Suprapubic skin (tissue), 4 donors: ENCODE measurements around the gene NPAS3. TPM values are rescaled to one million over a fixed set of nuclear protein-coding genes. Genes with fewer than 3 reads are reported as not detected.

Experiments
- DNase-seq, 2 donors: peaks; one replicate each; pipeline ENCODE4 v3.0.0-alpha.2; 2019; ENCODE audit warnings: low spot score in 2 of 2
- H3K27ac ChIP-seq: fragments of 200-600 bp; sonication (generic); one replicate; pipeline ENCODE4 v1.5.1; 2019
- H3K27me3 ChIP-seq: fragments of 200-600 bp; sonication (generic); one replicate; pipeline ENCODE4 v1.5.1; 2019
- H3K36me3 ChIP-seq: fragments of 200-600 bp; sonication (generic); one replicate; pipeline ENCODE4 v1.5.1; 2019
- H3K4me1 ChIP-seq: fragments of 200-600 bp; sonication (generic); one replicate; pipeline ENCODE4 v1.5.1; 2019
- H3K4me3 ChIP-seq: fragments of 200-600 bp; sonication (generic); one replicate; pipeline ENCODE4 v1.5.1; 2019; ENCODE audit warnings: mild to moderate bottlenecking
- H3K9me3 ChIP-seq: fragments of 200-600 bp; sonication (generic); one replicate; pipeline ENCODE4 v1.5.1; 2019
- EP300 ChIP-seq: sonication (generic); formaldehyde crosslinking; IDR thresholded peaks from one replicate; pipeline ENCODE4 v1.6.1; 2017; ENCODE audit warnings: antibody characterized with exemption
- POLR2A ChIP-seq, 2 donors: fragments of 450-650 bp; IDR thresholded peaks; one replicate each; pipeline ENCODE4 v1.6.1; 2017; ENCODE audit warnings: antibody characterized with exemption in 2 of 2, mild to moderate bottlenecking in 2 of 2, moderate library complexity in 2 of 2
- POLR2AphosphoS5 ChIP-seq, 3 donors: sonication (generic); formaldehyde crosslinking; IDR thresholded peaks; one replicate each; pipeline ENCODE4 v1.6.1; 2017; ENCODE audit warnings: antibody characterized with exemption in 3 of 3
- WGBS: methylation state at CpG from one replicate; pipeline ENCODE4 v1.1.5; 2018; 5-methylcytosine and 5-hydroxymethylcytosine counted together
- total RNA-seq, 4 donors: library from RNA; depleted of rRNA; stranded (reverse); fragments of >200 nt; gene quantifications; one replicate each; pipeline ENCODE4 v1.1.0, GENCODE V29; 2016
- TF ChIP-seq, protein P1 (sequence below), 2 donors: fragments of 200-600 bp in 1 of 2; fragments of 450-650 bp in 1 of 2; sonication (generic) in 1 of 2; IDR thresholded peaks; one replicate each; pipeline ENCODE4 v1.5.1; 2016 to 2019; ENCODE audit warnings: antibody characterized with exemption in 2 of 2, mild to moderate bottlenecking in 1 of 2, moderate library complexity in 1 of 2

Gene NPAS3
- total RNA-seq, 4 donors from 2014 or later, result 0.17 to 0.45 (median 0.29) TPM; not detected in 1

GRCh38 chr14:33103489-33103888, 164.8 kb downstream of the NPAS3 start:
- 54% methylated on average over 3 of the region's 3 CpGs for WGBS
- TF ChIP-seq POLR2A (IDR thresholded peaks at IDR 0.05) (no peak), POLR2AphosphoS5 (IDR thresholded peaks at IDR 0.05) (no peak), EP300 (no peak)
- TF ChIP-seq, protein P1, sequence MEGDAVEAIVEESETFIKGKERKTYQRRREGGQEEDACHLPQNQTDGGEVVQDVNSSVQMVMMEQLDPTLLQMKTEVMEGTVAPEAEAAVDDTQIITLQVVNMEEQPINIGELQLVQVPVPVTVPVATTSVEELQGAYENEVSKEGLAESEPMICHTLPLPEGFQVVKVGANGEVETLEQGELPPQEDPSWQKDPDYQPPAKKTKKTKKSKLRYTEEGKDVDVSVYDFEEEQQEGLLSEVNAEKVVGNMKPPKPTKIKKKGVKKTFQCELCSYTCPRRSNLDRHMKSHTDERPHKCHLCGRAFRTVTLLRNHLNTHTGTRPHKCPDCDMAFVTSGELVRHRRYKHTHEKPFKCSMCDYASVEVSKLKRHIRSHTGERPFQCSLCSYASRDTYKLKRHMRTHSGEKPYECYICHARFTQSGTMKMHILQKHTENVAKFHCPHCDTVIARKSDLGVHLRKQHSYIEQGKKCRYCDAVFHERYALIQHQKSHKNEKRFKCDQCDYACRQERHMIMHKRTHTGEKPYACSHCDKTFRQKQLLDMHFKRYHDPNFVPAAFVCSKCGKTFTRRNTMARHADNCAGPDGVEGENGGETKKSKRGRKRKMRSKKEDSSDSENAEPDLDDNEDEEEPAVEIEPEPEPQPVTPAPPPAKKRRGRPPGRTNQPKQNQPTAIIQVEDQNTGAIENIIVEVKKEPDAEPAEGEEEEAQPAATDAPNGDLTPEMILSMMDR (IDR thresholded peaks at IDR 0.05), result no peak
- Histone ChIP-seq H3K27ac (no peak overlapping the region), H3K27me3 (no peaks in the 10 kb centered on the region), H3K4me1 (no peaks in the 10 kb centered on the region), H3K36me3 (no peaks in the 10 kb centered on the region), H3K9me3 (no peaks in the 10 kb centered on the region), H3K4me3 (no peak overlapping the region)
- no peak for DNase-seq

DNA sequence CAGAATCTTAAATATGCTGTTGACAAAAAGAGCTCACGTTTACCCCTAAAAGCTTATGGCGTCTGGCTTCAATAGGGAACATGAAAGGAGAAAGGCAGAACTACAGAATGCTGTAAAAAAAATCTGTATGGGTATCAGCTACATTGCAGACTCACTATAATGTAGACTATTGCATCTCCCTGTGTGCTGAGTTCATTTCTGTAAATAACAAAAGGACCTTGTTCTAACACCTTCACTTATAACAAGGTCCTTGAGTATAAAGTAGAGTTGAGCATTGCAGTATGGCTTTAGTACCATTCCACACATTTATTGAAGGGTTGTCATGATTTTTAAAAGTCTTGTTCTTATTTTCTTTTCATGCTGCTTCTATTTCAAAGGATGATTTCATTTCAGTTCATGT, 165.3 kb downstream of the NPAS3 start:
- no peak for DNase-seq
- no peaks in the 10 kb centered on the region for H3K27me3 ChIP-seq
- no peak for TF ChIP-seq POLR2A (IDR thresholded peaks at IDR 0.05)
- TF ChIP-seq, protein P1 (IDR thresholded peaks at IDR 0.05), result no peak
- H3K4me3 ChIP-seq, result no peak overlapping the region
- H3K9me3 ChIP-seq, result no peaks in the 10 kb centered on the region
- H3K4me1 ChIP-seq, result no peaks in the 10 kb centered on the region
- WGBS, result 78% methylated on average over 2 of the region's 2 CpGs
- no peaks in the 10 kb centered on the region for H3K36me3 ChIP-seq
- H3K27ac ChIP-seq, result no peak overlapping the region

DNA sequence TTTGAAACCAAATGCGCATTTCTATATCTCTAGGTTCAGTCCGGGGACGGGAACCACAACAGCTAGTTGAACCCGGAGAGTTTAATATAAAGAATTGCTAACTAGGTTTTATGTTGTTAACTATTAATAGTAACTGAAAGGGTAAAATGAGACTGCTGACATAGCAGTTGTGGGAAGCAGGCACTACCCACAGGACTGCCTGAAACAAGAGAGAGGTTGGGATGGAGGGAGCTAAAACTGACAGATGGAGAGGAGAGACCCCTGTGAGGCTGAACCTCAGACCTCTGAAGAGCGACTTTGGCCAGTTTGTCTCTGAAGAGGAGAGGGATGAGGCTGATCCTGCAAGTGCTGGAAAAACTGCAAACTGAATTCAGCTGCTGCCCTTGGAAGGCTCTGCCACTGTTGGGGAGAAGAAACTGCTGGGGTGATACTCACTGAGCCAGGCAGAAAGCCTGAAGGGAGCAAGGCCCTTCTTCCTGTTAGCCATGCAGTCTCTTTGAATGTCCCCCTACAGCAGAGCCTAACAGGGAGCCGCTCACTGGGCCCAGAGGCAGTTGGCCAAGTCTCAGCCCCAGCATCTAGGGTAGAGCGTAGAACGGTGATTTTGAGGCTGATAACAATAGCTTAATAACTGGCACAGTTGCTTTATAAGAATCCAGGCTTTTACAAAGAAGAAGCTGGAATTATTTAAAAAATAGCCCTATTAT, 172.2 kb downstream of the NPAS3 start:
- no peak for DNase-seq
- Histone ChIP-seq H3K27me3 (no peaks in the 10 kb centered on the region), H3K36me3 (no peaks in the 10 kb centered on the region), H3K9me3 (no peaks in the 10 kb centered on the region), H3K27ac (no peak overlapping the region), H3K4me3 (no peak overlapping the region), H3K4me1 (no peaks in the 10 kb centered on the region)
- 72% methylated on average over 8 of the region's 8 CpGs for WGBS
- no peak for TF ChIP-seq POLR2A (IDR thresholded peaks at IDR 0.05)
- no peak for TF ChIP-seq EP300
- TF ChIP-seq, protein P1 (IDR thresholded peaks at IDR 0.05), result no peak
- TF ChIP-seq POLR2AphosphoS5 (IDR thresholded peaks at IDR 0.05), result no peak

DNA sequence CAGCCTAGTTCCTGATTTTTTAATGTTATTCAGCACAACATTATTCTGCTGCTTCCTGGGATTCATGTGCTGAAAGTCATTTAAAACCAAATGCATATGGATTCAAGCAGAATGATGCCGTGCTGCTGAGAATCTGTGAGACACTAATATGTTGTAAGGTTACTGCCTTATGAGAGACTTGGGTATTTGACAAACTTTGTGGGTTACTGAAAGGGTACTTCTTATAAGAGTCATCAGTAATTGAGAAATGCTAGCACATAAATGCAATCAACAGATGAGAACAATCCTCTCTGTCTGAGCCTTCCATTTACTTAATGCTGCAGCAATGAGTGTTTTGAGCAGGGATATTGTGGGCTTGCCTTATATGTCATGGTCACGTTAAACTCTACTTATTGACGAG, 175.7 kb downstream of the NPAS3 start:
- no peak overlapping the region for H3K27ac ChIP-seq
- no peak for TF ChIP-seq EP300
- no peak for TF ChIP-seq POLR2A (IDR thresholded peaks at IDR 0.05)
- no peak for TF ChIP-seq POLR2AphosphoS5 (IDR thresholded peaks at IDR 0.05)
- TF ChIP-seq, protein P1 (IDR thresholded peaks at IDR 0.05), result no peak
- no peaks in the 10 kb centered on the region for H3K36me3 ChIP-seq
- no peaks in the 10 kb centered on the region for H3K9me3 ChIP-seq
- H3K4me1 ChIP-seq, result peaks cover 4% of the 10 kb centered on the region
- no peak for DNase-seq
- no peaks in the 10 kb centered on the region for H3K27me3 ChIP-seq
- no peak overlapping the region for H3K4me3 ChIP-seq
- WGBS, result 81% methylated on average over 3 of the region's 3 CpGs

DNA sequence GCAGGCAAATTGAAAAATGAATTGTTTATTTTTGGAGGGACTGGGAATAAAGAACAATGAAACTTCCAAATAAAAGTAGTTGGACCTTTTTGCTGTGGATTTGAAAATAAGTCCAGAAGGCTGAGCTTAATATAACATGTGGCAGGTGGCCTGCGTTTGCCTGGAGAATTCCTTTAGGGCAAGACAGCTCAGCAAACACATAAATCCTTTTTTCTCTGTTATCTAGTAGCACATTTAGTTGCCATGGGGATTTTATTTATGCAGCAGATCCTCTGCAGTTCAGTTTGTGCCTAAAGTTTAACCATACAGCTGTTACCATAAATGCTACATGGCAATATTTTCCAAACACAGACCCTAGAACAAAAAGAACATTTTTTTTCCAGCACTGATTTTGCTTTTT, 180.0 kb downstream of the NPAS3 start:
- H3K27ac ChIP-seq, result no peak overlapping the region
- no peak overlapping the region for H3K4me3 ChIP-seq
- H3K4me1 ChIP-seq, result peaks cover 4% of the 10 kb centered on the region
- 23% methylated on average over 1 of the region's 1 CpG for WGBS
- no peaks in the 10 kb centered on the region for H3K27me3 ChIP-seq
- H3K9me3 ChIP-seq, result no peaks in the 10 kb centered on the region
- no peak for DNase-seq
- TF ChIP-seq POLR2AphosphoS5 (IDR thresholded peaks at IDR 0.05) (no peak), EP300 (no peak), POLR2A (IDR thresholded peaks at IDR 0.05) (no peak)
- TF ChIP-seq, protein P1 (IDR thresholded peaks at IDR 0.05), result no peak
- no peaks in the 10 kb centered on the region for H3K36me3 ChIP-seq
